IPS-15b (cell line): ENCODE results near the gene RBM47.

Source experiments
- H3K27me3 ChIP-seq: one replicate; pipeline ENCODE4 v1.6.1; 2013; ENCODE audit warnings: low read length; ENCODE audit not compliant: control insufficient read depth, insufficient read depth
- H3K36me3 ChIP-seq: one replicate; pipeline ENCODE4 v1.6.1; 2013; ENCODE audit warnings: low read length; ENCODE audit not compliant: control insufficient read depth, insufficient read depth
- H3K4me1 ChIP-seq: one replicate; pipeline ENCODE4 v1.6.1; 2013; ENCODE audit warnings: mild to moderate bottlenecking, low read length; ENCODE audit not compliant: control insufficient read depth, insufficient read depth
- H3K4me3 ChIP-seq: one replicate; pipeline ENCODE4 v1.5.1; 2013; ENCODE audit warnings: low read depth, low read length
- H3K9ac ChIP-seq: one replicate; pipeline ENCODE4 v1.6.1; 2013; ENCODE audit warnings: low read depth, mild to moderate bottlenecking, low read length
- H3K9me3 ChIP-seq: one replicate; pipeline ENCODE4 v1.6.1; 2013; ENCODE audit warnings: mild to moderate bottlenecking, low read length; ENCODE audit not compliant: control insufficient read depth, insufficient read depth

Gene RBM47

GRCh38 chr4:40629401-40630334, at the start of gene RBM47:
RBM47 (minus strand) TSS chr4:40629864; CDS start chr4:40438893, 190,971 bp downstream.
- peaks cover 37% of the 10 kb centered on the region for H3K4me1 ChIP-seq
- H3K4me3 ChIP-seq: peak within 1 kb of the TSS; percentile 79
- no peaks in the 10 kb centered on the region for H3K27me3 ChIP-seq
- H3K9me3 ChIP-seq: no peaks in the 10 kb centered on the region
- no peaks in the 10 kb centered on the region for H3K36me3 ChIP-seq
- H3K9ac ChIP-seq: peak within 1 kb of the TSS; percentile 93

- no peak overlapping the region for H3K4me3 ChIP-seq
- H3K9me3 ChIP-seq: no peaks in the 10 kb centered on the region
- H3K36me3 ChIP-seq: no peaks in the 10 kb centered on the region
- H3K4me1 ChIP-seq: no peaks in the 10 kb centered on the region
- no peaks in the 10 kb centered on the region for H3K27me3 ChIP-seq
- H3K9ac ChIP-seq: no peak overlapping the region
Measured at GRCh38 chr4:40678421-40678820, 48.8 kb upstream of the RBM47 start.

GRCh38 chr4:40675166-40675565, 45.5 kb upstream of the RBM47 start:
- Histone ChIP-seq H3K36me3 (no peaks in the 10 kb centered on the region), H3K9ac (no peak overlapping the region), H3K9me3 (no peaks in the 10 kb centered on the region), H3K4me3 (no peak overlapping the region), H3K27me3 (no peaks in the 10 kb centered on the region), H3K4me1 (peaks cover 5% of the 10 kb centered on the region)

- Histone ChIP-seq H3K4me3 (no peak overlapping the region), H3K9ac (no peak overlapping the region), H3K9me3 (no peaks in the 10 kb centered on the region), H3K36me3 (no peaks in the 10 kb centered on the region), H3K27me3 (no peaks in the 10 kb centered on the region), H3K4me1 (peaks cover 5% of the 10 kb centered on the region)
Measured at GRCh38 chr4:40672528-40673522, 43.2 kb upstream of the RBM47 start.

- Histone ChIP-seq H3K4me3 (no peak overlapping the region), H3K36me3 (no peaks in the 10 kb centered on the region), H3K4me1 (peaks cover 5% of the 10 kb centered on the region), H3K9me3 (no peaks in the 10 kb centered on the region), H3K27me3 (no peaks in the 10 kb centered on the region), H3K9ac (no peak overlapping the region)
Measured at GRCh38 chr4:40669504-40669903, 39.8 kb upstream of the RBM47 start.

- Histone ChIP-seq H3K36me3 (no peaks in the 10 kb centered on the region), H3K9ac (no peak overlapping the region), H3K9me3 (no peaks in the 10 kb centered on the region), H3K4me3 (no peak overlapping the region), H3K4me1 (peaks cover 4% of the 10 kb centered on the region), H3K27me3 (no peaks in the 10 kb centered on the region)
Measured at GRCh38 chr4:40665842-40666241, 36.2 kb upstream of the RBM47 start.

GRCh38 chr4:40662962-40663604, 33.4 kb upstream of the RBM47 start:
- H3K4me3 ChIP-seq: no peak overlapping the region
- no peaks in the 10 kb centered on the region for H3K27me3 ChIP-seq
- no peaks in the 10 kb centered on the region for H3K9me3 ChIP-seq
- no peaks in the 10 kb centered on the region for H3K36me3 ChIP-seq
- H3K4me1 ChIP-seq: peaks cover 4% of the 10 kb centered on the region
- no peak overlapping the region for H3K9ac ChIP-seq

GRCh38 chr4:40661803-40662202, 32.1 kb upstream of the RBM47 start:
- Histone ChIP-seq H3K4me3 (no peak overlapping the region), H3K4me1 (peaks cover 4% of the 10 kb centered on the region), H3K9ac (no peak overlapping the region), H3K9me3 (no peaks in the 10 kb centered on the region), H3K27me3 (no peaks in the 10 kb centered on the region), H3K36me3 (no peaks in the 10 kb centered on the region)

- Histone ChIP-seq H3K4me1 (no peaks in the 10 kb centered on the region), H3K9me3 (no peaks in the 10 kb centered on the region), H3K27me3 (no peaks in the 10 kb centered on the region), H3K4me3 (no peak overlapping the region), H3K36me3 (no peaks in the 10 kb centered on the region), H3K9ac (no peak overlapping the region)
Measured at GRCh38 chr4:40656201-40656863, 26.7 kb upstream of the RBM47 start.

GRCh38 chr4:40651280-40651679, 21.6 kb upstream of the RBM47 start:
- H3K4me1 ChIP-seq: peaks cover 11% of the 10 kb centered on the region
- H3K9ac ChIP-seq: no peak overlapping the region
- H3K36me3 ChIP-seq: no peaks in the 10 kb centered on the region
- no peak overlapping the region for H3K4me3 ChIP-seq
- H3K27me3 ChIP-seq: no peaks in the 10 kb centered on the region
- H3K9me3 ChIP-seq: no peaks in the 10 kb centered on the region

GRCh38 chr4:40649321-40649720, 19.7 kb upstream of the RBM47 start:
- H3K4me1 ChIP-seq: peaks cover 11% of the 10 kb centered on the region
- no peaks in the 10 kb centered on the region for H3K27me3 ChIP-seq
- no peaks in the 10 kb centered on the region for H3K9me3 ChIP-seq
- no peak overlapping the region for H3K9ac ChIP-seq
- H3K36me3 ChIP-seq: no peaks in the 10 kb centered on the region
- no peak overlapping the region for H3K4me3 ChIP-seq
